GM18951 (cell line): ENCODE results near the gene GULP1.
"Not testable (repeated sequence)": the region's sequence is repeated elsewhere in the genome, so short reads cannot be mapped to it uniquely, and the experiment has no call there.

Experiments used
- POLR2A ChIP-seq: IDR thresholded peaks from 4 replicates; pipeline ENCODE4 v1.6.1; 2011; ENCODE audit warnings: mild to moderate bottlenecking; ENCODE audit not compliant: insufficient read length, insufficient read depth; ENCODE audit errors: extremely low read depth
- in situ Hi-C: fragments of 300-500 bp; cut with MboI; formaldehyde crosslinking; loops from one replicate; pipeline ENCODE4 v1.12.0; 2022; ENCODE audit warnings: low sequenced_read_pairs, mixed read lengths, inconsistent platforms; ENCODE audit not compliant: unreplicated experiment

The GULP1 gene

DNA sequence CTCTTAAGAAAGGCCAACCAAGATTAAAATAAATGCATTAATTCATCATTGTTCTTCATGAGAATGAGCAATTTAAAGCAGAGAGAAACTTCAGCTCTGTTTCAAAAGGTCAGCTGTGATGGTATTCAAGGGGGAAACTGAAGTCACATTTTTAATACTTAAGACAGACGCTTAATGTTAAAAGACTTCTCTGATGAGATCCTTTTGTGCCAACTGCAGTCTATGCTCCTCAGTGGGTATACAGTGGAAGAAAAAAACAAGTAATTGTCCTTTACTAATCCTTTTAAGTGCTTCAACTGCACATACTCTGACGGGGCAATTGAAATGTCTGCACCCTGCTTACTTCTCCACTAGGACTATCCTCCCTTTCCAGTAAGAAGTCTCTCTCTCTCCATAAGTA, 309.7 kb downstream of the GULP1 start:
- no peak for TF ChIP-seq POLR2A
- in situ Hi-C loops, result no loop called here

DNA sequence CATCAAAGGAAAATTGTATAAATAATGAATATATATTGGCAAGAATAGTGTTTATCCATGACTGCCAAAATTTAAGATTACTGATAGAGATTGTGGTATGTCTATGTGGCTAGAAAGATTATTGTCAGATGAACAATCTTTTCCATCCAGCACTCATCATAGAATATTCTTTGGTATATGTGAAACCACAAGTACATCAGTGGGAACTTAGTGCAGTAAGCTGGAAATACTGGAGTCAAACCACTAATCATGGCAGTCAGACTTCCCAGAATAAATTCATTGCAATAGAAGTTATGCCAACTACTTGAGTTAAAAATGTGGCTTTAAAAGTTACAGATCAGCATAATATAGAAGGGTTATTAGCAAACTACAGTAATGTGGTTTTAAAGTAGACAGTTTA, 310.3 kb downstream of the GULP1 start:
- in situ Hi-C loops, result no loop called here
- no peak for TF ChIP-seq POLR2A

DNA sequence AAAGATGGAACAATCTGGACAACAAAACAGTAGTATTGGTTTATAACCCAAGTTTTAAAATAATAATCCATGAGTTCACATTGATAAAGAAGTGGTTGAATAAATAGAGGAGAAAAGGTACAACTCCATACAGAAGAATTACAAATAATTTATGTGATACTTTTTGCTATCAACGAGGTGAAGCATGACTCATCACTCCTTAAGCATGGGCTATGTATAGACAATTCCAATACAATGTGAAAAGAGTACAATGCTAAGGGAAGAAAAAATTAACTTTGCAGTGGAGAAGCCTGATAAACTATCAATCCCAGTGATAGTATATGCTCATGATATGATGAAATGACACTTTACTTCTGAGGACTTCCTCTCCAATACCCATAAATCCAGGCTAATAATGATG, 312.9 kb downstream of the GULP1 start:
- no peak for TF ChIP-seq POLR2A
- in situ Hi-C loops, result no loop called here

DNA sequence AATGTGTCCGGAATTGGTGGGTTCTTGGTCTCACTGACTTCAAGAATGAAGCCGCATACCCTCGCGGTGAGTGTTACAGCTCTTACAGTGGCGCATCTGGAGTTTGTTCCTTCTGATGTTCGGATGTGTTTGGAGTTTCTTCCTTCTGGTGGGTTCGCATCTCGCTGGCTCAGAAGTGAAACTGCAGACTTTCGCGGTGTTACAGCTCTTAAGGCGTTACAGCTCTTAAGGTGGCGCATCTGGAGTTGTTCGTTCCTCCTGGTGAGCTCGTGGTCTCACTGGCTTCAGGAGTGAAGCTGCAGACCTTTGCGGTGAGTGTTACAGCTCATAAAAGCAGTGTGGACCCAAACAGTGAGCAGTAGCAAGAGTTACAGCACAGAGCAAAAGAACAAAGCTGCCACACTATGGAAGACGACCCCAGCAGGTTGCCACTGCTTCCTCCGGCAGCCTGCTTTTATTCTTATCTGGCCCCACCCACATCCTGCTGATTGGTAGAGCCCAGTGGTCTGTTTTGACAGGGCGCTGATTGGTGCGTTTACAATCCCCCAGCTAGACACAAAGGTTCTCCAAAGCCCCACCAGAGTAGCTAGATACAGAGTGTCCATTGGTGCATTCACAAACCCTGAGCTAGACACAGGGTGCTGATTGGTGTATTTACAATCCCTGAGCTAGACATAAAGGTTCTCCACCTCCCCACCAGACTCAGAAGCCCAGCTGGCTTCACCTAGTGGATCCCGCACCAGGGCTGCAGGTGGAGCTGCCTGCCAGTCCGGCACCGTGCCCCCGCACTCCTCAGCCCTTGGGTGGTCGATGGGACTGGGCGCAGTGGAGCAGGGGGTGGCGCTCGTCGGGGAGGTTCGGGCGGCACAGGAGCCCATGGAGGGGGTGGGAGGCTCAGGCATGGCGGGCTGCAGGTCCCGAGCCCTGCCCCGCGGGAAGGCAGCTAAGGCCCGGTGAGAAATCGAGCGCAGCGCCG, 314.2 kb downstream of the GULP1 start:
- in situ Hi-C loops, result not testable (repeated sequence)

DNA sequence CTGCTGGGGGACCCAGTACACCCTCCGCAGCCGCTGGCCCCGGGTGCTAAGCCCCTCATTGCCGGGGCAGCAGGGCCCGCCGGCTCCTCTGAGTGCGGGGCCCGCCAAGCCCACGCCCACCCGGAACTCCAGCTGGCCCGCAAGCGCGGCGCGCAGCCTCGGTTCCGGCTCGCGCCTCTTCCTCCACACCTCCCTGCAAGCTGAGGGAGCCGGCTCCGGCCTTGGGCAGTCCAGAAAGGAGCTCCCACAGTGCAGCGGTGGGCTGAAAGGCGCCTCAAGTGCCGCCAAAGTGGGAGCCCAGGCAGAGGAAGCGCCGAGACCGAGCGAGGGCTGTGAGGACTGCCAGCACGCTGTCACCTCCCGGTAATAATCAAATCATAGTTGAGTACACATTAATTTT, 314.9 kb downstream of the GULP1 start:
- in situ Hi-C loops, result not testable (repeated sequence)

DNA sequence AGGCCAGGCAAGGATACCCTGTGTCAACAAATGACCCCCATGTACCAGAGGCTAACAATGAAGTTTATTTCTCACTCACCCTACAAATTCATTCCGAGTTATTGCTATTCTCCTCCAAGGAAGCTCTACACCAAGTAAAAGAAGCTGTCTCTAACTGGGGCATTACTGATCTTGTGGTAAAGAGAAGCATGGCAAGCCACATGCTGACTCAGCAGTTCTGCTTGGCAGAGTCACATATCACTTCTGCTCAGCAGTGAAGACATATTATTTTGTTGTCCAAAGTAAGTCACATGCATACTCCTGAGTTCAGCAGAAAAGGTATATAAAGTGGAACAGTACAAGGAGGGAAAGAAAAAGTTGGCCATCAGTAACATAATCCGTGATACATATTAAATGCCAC, 315.8 kb downstream of the GULP1 start:
- in situ Hi-C loops, result no loop called here
- no peak for TF ChIP-seq POLR2A

DNA sequence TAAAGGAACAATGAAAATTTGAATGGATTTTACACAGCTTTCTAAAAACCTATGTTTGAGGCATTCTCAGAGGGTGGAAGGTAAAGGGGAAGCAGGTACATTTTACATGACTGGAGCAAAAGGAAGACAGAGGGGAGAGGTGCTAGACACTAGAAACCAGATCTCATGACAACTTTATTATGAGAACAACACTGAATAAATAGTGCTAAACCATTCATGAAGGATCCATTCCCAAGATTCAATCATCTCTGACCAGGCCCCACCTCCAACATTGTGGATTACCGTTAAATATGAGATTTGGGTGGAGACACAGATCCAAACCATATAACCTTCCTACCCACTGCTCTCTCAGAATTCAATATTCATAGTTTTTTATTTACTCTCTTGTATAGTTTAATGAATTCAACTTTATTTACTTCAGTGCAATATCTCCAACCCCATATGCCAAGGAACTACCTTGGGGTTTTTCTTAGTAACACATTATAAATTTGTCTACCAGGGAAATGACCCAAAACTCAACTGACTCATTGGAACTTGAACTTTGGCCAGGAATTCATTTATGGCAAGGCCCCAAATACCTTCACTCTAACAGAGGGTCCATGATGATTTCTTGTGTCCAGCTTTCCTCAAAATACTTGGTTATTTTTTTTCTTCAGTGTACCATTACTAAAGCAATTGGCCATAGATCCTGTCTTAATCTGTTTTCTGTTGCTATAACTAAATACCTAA, 317.8 kb downstream of the GULP1 start:
- in situ Hi-C loops, result no loop called here
- TF ChIP-seq POLR2A, result no peak

DNA sequence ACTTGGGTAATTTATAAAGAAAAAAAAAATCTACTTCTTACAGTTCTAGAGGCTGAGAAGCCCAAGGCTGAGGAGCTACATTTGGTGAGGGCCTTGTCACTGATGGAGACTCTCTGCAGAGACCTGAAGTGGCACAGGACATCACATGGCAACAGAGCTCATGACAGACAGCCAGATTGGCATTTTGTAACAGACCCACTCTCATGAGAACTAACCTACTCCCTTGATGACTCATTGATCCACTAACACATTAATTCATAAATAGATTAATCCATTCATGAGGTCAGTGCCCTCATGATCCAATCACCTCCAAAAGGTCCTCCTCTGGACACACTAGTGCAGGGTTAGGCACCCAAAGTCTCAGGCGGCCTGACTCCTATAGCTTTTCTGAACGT, 318.4 kb downstream of the GULP1 start:
- no peak for TF ChIP-seq POLR2A
- in situ Hi-C loops, result no loop called here

DNA sequence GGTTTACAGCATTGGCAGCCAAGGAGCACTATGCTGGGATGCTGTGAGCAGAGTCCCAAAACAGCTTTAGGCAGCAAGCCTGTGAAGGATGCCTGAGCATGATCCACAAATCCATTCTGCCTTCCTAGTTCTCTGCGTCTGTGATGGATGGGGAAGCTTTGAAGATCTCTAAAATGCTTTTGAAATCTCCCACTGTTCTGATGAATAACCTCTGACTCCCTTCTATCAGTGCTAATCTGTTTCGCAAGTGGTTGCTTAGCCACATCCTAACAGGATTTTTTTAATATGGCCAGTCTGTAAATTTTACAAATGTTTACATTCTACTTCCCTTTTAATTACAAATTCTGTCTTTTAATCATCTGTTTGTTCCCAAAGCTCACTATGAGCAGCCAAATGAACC, 319.2 kb downstream of the GULP1 start:
- in situ Hi-C loops, result no loop called here
- no peak for TF ChIP-seq POLR2A

DNA sequence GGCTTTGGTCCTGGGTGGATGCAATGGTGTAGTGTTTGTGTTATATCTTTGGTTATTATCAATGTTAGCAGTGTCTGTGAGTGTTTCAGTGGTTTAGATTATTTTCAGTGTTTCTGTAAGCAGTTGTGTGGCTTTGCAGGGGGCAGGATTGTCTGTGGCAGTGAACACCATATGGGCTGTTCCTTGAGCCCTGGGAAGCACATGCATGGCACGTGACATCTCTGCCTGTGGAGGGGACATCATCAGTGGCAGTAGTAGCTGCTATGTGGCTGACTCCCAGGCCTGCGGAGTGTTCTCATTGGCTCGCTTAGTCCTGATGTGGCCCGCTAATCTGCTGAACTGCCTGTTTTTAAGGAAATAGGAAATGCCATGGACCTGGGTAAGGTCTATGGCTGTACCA, 327.5 kb downstream of the GULP1 start:
- in situ Hi-C loops, result no loop called here
- no peak for TF ChIP-seq POLR2A

DNA sequence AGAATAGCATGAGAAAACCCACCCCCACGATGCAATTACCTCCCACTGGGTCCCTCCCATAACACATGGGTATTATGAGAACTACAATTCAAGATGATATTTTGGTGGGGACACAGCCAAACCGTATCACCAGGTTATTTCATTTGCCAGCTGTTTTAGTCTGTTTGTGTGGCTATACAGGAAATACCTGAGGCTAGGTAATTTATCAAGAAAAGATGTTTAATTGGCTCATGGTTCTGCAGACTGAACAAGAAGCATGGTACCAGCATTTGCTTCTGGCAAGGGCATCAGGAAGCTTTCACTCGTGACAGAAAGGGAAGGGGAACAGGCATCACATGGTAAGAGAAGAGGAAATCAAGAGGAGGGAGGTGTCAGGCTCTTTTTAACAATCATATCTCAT, 329.2 kb downstream of the GULP1 start:
- no peak for TF ChIP-seq POLR2A
- in situ Hi-C loops, result no loop called here

DNA sequence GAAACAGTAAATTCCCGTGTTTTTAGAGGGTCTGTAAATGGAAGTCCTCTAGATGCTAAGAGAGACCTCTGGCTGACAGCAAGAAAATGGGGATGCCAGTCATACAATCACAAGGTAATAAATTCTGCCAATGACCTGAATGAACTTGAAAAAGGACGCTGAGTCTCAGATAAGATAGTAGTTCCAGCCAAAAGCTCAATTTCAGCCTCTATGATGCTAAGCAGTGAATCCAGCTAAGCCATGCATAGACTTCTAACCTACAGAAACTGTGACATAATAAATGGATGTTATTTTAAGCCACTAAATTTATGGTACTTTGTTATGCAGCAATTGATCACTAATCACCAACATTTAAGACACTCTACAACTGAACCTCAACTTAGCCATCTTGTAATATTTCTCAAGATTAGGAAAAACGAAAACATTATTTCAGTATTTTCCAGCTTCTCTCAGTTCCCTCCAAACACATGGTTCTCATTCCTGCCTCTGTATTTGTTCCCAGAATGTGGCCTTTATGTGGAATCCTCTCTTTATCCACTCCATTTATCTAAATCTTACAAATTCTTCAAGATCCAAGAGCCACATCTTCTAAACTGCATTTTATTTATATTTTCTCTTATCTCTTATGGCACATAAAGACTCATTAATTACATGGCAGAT, 331.1 kb downstream of the GULP1 start:
- in situ Hi-C loops, result no loop called here
- TF ChIP-seq POLR2A, result no peak

DNA sequence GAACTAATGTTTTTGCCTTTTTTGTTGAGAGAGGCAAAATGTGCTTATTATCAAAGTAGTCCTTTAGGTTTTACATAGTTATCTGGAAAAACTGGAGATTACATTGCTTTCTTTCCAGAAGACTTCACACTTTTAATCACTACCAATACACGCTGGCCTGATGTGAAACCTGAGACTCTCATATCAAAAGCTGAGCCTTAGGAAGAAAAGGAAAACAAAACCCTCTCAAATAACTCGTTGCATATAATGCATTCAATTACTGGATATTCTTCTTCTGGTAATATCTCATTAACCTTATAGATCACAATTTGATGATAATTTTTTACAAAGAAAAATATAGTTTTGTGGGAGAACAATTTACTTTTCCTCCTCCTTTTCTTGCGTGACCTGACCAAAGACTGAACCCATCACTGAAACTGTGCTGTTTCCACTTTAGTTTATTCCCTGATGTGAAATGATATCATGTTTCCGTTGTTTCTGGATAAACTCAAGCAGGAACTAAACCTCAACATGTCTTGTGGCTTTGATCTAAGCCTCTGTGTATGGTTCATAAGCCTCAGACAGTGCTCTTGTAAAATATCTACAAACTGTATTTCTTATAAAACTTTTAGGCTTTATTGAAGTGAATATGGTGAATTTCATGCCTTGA, 332.4 kb downstream of the GULP1 start:
- no peak for TF ChIP-seq POLR2A
- in situ Hi-C loops, result no loop called here

DNA sequence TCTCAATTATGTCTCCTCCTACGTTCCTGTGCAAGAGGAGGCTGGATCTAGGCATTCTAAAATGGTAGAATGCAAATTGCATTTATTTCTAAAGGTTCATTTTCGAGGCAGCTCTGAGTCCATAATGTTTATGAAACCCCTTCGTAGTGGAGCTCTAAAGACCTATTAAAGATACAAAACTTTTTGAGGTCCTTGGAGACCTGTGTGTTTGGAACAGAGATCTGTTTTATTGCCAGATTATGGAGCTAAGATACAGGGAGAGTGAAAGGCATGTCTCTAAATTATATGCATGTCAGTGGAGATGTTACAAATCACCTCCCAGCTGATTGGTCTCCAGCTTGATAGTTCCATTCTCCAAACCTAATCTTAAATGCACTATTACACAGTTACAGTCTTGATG, 335.8 kb downstream of the GULP1 start:
- in situ Hi-C loops, result no loop called here
- no peak for TF ChIP-seq POLR2A
